ENCODE measurements around the gene G6PC2.

The G6PC2 gene

DNA sequence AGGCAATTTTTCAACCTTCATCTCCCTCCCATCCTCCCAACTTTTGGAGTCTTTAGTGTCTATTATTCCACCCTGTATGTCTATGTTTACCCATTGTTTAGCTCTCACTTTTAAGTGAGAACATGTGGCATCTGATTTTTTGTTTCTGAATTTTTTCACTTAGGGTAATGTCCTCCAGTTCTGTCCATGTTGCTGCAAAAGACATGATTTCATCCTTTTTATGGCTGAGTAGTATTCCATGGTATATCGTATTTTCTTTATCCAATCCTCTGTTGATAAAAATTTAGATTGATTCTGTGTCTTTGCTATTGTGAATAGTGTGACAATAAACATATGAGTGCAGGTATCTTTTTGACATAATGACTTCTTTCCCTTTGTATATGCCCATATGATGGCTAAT is 48.2 kb downstream of the G6PC2 start:
- no peak for DNase-seq

GRCh38 chr2:168951871-168952270 is 50.8 kb downstream of the G6PC2 start:
- DNase-seq = no peak

DNA sequence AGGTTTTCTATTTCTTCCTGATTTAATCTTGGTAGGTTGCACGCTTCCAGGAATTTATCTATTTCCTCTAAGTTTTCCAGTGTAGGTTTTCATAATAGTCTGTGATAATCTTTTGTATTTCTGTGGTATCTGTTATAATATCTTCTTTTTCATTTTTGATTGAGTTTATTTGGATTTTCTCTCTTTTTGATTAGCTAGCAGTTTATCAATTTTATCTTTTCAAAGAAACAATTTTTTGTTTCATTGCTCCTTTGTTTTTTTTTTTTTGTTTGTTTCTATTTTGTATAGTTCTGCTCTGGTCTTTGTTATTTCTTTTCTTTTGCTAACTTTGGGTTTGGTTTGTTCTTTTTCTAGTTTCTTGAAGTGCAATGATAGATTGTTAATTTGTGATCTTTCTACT is 51.3 kb downstream of the G6PC2 start:
- no peak for DNase-seq

DNA sequence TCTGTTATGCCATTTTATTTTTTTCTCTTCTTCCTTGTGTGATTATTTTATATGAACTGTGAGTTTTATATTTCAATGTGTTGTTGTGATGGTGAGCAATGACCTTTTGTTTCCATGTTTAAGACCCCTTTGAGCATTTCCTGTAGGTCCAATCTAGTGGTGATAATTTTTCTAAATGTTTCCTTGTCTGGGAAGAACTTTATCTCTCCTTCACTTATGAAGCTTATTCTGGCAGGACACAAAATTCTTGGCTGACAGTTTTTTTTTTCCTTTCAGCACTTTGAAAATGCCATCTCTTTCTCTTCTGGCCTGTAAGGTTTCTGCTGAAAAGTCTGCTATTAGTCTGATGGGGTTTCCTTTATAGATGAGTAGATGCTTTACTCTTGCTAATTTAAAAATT is 53.2 kb downstream of the G6PC2 start:
- DNase-seq = no peak

DNA sequence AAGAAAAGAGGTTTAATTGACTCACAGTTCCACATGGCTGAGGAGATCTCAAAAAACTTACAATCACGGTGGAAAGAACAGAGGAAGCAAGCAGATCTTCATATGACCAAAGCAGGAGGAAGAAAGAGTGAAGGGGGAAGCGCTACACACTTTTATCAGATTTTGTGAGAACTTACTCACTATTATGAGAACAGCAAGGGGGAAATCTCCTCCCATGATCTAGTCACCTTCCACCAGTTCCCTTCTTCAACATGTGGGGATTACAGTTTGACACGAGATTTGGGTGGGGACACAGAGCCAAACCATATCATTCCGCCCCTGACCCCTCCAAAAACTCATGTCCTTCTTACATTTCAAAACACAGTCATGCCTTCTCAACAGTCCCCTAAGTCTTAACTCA is 54.2 kb downstream of the G6PC2 start:
- DNase-seq = no peak

DNA sequence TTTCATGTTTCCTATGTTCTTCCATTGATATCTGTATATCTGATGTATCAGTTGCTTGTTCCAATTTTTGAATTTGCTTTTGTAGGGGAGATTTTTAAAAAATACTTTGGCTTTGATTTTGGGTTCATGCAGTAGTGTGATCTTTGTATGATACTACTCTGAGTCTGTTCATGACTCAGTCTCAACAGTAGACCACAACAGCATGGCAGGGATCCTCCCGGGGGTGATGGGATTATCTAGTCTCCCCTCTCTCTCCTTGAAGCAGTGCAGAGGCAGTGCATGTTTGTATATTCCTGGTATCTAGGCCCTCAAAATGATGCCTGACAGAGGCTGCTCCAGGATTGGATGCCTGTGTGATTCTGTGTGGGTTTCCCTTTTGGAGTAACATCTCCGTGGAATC is 55.3 kb downstream of the G6PC2 start:
- no peak for DNase-seq

Measured in activated gamma-delta T cell (primary cell).